Activated naive CD8-positive, alpha-beta T cell (primary cell): ENCODE results near the gene WBP1L.
"Not testable (repeated sequence)": the region's sequence is repeated elsewhere in the genome, so short reads cannot be mapped to it uniquely, and the experiment has no call there.

ENCODE experiments used
- H3K27ac Mint-ChIP-seq: one replicate; pipeline ENCODE4 v1.8.0; 2021; ENCODE audit warnings: mixed read lengths
- H3K27me3 Mint-ChIP-seq: one replicate; pipeline ENCODE4 v1.8.0; 2021; ENCODE audit warnings: mixed read lengths
- H3K36me3 Mint-ChIP-seq: one replicate; pipeline ENCODE4 v1.8.0; 2021; ENCODE audit warnings: mixed read lengths
- H3K4me1 Mint-ChIP-seq: one replicate; pipeline ENCODE4 v1.8.0; 2021; ENCODE audit warnings: low read depth, mixed read lengths
- H3K4me3 Mint-ChIP-seq: one replicate; pipeline ENCODE4 v1.8.0; 2021; ENCODE audit warnings: mild to moderate bottlenecking, mixed read lengths
- H3K9me3 Mint-ChIP-seq: one replicate; pipeline ENCODE4 v1.8.0; 2021; ENCODE audit warnings: low read depth, mixed read lengths

WBP1L gene

GRCh38 chr10:102714621-102715455, 28.9 kb upstream of the WBP1L start, which contains the start of gene SFXN2:
TSS of gene SFXN2 (plus strand) at chr10:102714636. CDS start at chr10:102726637, 12,001 bp downstream.
- no peaks in the 10 kb centered on the region for H3K9me3 Mint-ChIP-seq
- H3K27me3 Mint-ChIP-seq, result no peaks in the 10 kb centered on the region
- peak within 1 kb of the TSS; percentile 88 for H3K27ac Mint-ChIP-seq
- peaks cover 6% of the 10 kb centered on the region for H3K36me3 Mint-ChIP-seq
- peak within 1 kb of the TSS; percentile 91 for H3K4me3 Mint-ChIP-seq
- H3K4me1 Mint-ChIP-seq, result peaks cover 51% of the 10 kb centered on the region

- H3K27me3 Mint-ChIP-seq, result no peaks in the 10 kb centered on the region
- no peaks in the 10 kb centered on the region for H3K9me3 Mint-ChIP-seq
- peak overlapping the region; percentile 81 for H3K27ac Mint-ChIP-seq
- peak overlapping the region; percentile 91 for H3K4me3 Mint-ChIP-seq
- peaks cover 54% of the 10 kb centered on the region for H3K4me1 Mint-ChIP-seq
- peaks cover 6% of the 10 kb centered on the region for H3K36me3 Mint-ChIP-seq
Observed at GRCh38 chr10:102715880-102716279, 27.9 kb upstream of the WBP1L start.

GRCh38 chr10:102716900-102717565, 26.7 kb upstream of the WBP1L start:
- Mint-ChIP-seq H3K4me1 (peaks cover 58% of the 10 kb centered on the region), H3K27ac (peak overlapping the region; percentile 16), H3K4me3 (peak overlapping the region; percentile 38)
- H3K27me3 Mint-ChIP-seq, H3K36me3 Mint-ChIP-seq, H3K9me3 Mint-ChIP-seq: not testable (repeated sequence)

- Mint-ChIP-seq H3K9me3 (no peaks in the 10 kb centered on the region), H3K27ac (peak overlapping the region; percentile 66), H3K27me3 (no peaks in the 10 kb centered on the region), H3K4me1 (peaks cover 50% of the 10 kb centered on the region), H3K4me3 (peak overlapping the region; percentile 35), H3K36me3 (peaks cover 6% of the 10 kb centered on the region)
Observed at GRCh38 chr10:102718220-102718619, 25.5 kb upstream of the WBP1L start.

- H3K4me1 Mint-ChIP-seq, result peaks cover 42% of the 10 kb centered on the region
- H3K27me3 Mint-ChIP-seq, result no peaks in the 10 kb centered on the region
- no peak overlapping the region for H3K27ac Mint-ChIP-seq
- peaks cover 10% of the 10 kb centered on the region for H3K36me3 Mint-ChIP-seq
- no peak overlapping the region for H3K4me3 Mint-ChIP-seq
- H3K9me3 Mint-ChIP-seq, result no peaks in the 10 kb centered on the region
Observed at GRCh38 chr10:102720337-102720736, 23.4 kb upstream of the WBP1L start.

GRCh38 chr10:102720775-102721301, 22.9 kb upstream of the WBP1L start:
- H3K36me3 Mint-ChIP-seq, result peaks cover 10% of the 10 kb centered on the region
- H3K27me3 Mint-ChIP-seq, result no peaks in the 10 kb centered on the region
- H3K4me3 Mint-ChIP-seq, result no peak overlapping the region
- H3K9me3 Mint-ChIP-seq, result no peaks in the 10 kb centered on the region
- H3K4me1 Mint-ChIP-seq, result peaks cover 40% of the 10 kb centered on the region
- no peak overlapping the region for H3K27ac Mint-ChIP-seq

- Mint-ChIP-seq H3K36me3 (peaks cover 8% of the 10 kb centered on the region), H3K9me3 (no peaks in the 10 kb centered on the region), H3K27ac (no peak overlapping the region), H3K4me1 (peaks cover 31% of the 10 kb centered on the region), H3K4me3 (no peak overlapping the region), H3K27me3 (no peaks in the 10 kb centered on the region)
Observed at GRCh38 chr10:102721954-102722353, 21.8 kb upstream of the WBP1L start.

- Mint-ChIP-seq H3K4me3 (no peak overlapping the region), H3K27me3 (no peaks in the 10 kb centered on the region), H3K9me3 (no peaks in the 10 kb centered on the region), H3K4me1 (peaks cover 17% of the 10 kb centered on the region), H3K36me3 (peaks cover 11% of the 10 kb centered on the region), H3K27ac (no peak overlapping the region)
Observed at GRCh38 chr10:102723989-102724388, 19.8 kb upstream of the WBP1L start.

GRCh38 chr10:102726274-102726673, 17.5 kb upstream of the WBP1L start:
- peaks cover 7% of the 10 kb centered on the region for H3K36me3 Mint-ChIP-seq
- no peak overlapping the region for H3K27ac Mint-ChIP-seq
- H3K27me3 Mint-ChIP-seq, result no peaks in the 10 kb centered on the region
- peaks cover 11% of the 10 kb centered on the region for H3K4me1 Mint-ChIP-seq
- no peaks in the 10 kb centered on the region for H3K9me3 Mint-ChIP-seq
- H3K4me3 Mint-ChIP-seq, result no peak overlapping the region

- H3K9me3 Mint-ChIP-seq, result no peaks in the 10 kb centered on the region
- peaks cover 7% of the 10 kb centered on the region for H3K36me3 Mint-ChIP-seq
- H3K4me1 Mint-ChIP-seq, result peaks cover 5% of the 10 kb centered on the region
- H3K4me3 Mint-ChIP-seq, result no peak overlapping the region
- no peaks in the 10 kb centered on the region for H3K27me3 Mint-ChIP-seq
- H3K27ac Mint-ChIP-seq, result no peak overlapping the region
Observed at GRCh38 chr10:102727037-102727818, 16.5 kb upstream of the WBP1L start.

GRCh38 chr10:102729029-102730026, 14.4 kb upstream of the WBP1L start:
- no peaks in the 10 kb centered on the region for H3K27me3 Mint-ChIP-seq
- no peaks in the 10 kb centered on the region for H3K9me3 Mint-ChIP-seq
- no peak overlapping the region for H3K27ac Mint-ChIP-seq
- H3K4me3 Mint-ChIP-seq, result no peak overlapping the region
- peaks cover 3% of the 10 kb centered on the region for H3K36me3 Mint-ChIP-seq
- peaks cover 5% of the 10 kb centered on the region for H3K4me1 Mint-ChIP-seq

GRCh38 chr10:102731222-102731800, 12.4 kb upstream of the WBP1L start:
- Mint-ChIP-seq H3K36me3 (peaks cover 3% of the 10 kb centered on the region), H3K4me1 (peaks cover 5% of the 10 kb centered on the region), H3K27ac (no peak overlapping the region), H3K9me3 (no peaks in the 10 kb centered on the region), H3K27me3 (no peaks in the 10 kb centered on the region), H3K4me3 (no peak overlapping the region)

- no peaks in the 10 kb centered on the region for H3K9me3 Mint-ChIP-seq
- peaks cover under 1% of the 10 kb centered on the region for H3K36me3 Mint-ChIP-seq
- H3K4me3 Mint-ChIP-seq, result no peak overlapping the region
- peaks cover 5% of the 10 kb centered on the region for H3K4me1 Mint-ChIP-seq
- no peaks in the 10 kb centered on the region for H3K27me3 Mint-ChIP-seq
- no peak overlapping the region for H3K27ac Mint-ChIP-seq
Observed at GRCh38 chr10:102732661-102733060, 11.1 kb upstream of the WBP1L start.
